ENCODE results near the gene ZDHHC20.

- TF ChIP-seq CTCF (conservative IDR thresholded peaks at IDR 0.05; ENCODE audit: low read length), result no peak
- no peak for TF ChIP-seq EZH2phosphoT487 (IDR thresholded peaks at IDR 0.05; ENCODE audit: borderline replicate concordance, low read depth, low read length)
Observed at GRCh38 chr13:21486322-21486721, 27.2 kb upstream of the ZDHHC20 start.
